GM18858 (cell line): ENCODE measurements around the gene DIP2A.
"Not testable (repeated sequence)": the region's sequence is repeated elsewhere in the genome, so short reads cannot be mapped to it uniquely, and the experiment has no call there.

ENCODE experiments used
- ATAC-seq: cut with Tn5 transposase; IDR thresholded peaks from one replicate; pipeline ENCODE4 v1.9.1; 2021; ENCODE audit not compliant: unreplicated experiment

DIP2A gene

GRCh38 chr21:46425571-46425970, 33.1 kb upstream of the DIP2A start:
- ATAC-seq = no peak

GRCh38 chr21:46426313-46427046, 32.2 kb upstream of the DIP2A start:
- no peak for ATAC-seq

GRCh38 chr21:46427516-46427915, 31.2 kb upstream of the DIP2A start:
- no peak for ATAC-seq

- no peak for ATAC-seq
These were observed 30.4 kb upstream of the DIP2A start for GRCh38 chr21:46428286-46428685.

- no peak for ATAC-seq
These were observed 29.5 kb upstream of the DIP2A start for GRCh38 chr21:46428987-46429710.

GRCh38 chr21:46429754-46430681, 28.7 kb upstream of the DIP2A start:
- ATAC-seq = no peak

GRCh38 chr21:46431448-46431847, 27.2 kb upstream of the DIP2A start:
- no peak for ATAC-seq

GRCh38 chr21:46431884-46432488, 26.7 kb upstream of the DIP2A start:
- no peak for ATAC-seq

- not testable (repeated sequence) for ATAC-seq
These were observed 25.6 kb upstream of the DIP2A start for GRCh38 chr21:46433116-46433515.

- ATAC-seq = no peak
These were observed 24.3 kb upstream of the DIP2A start for GRCh38 chr21:46434322-46434958.

- no peak for ATAC-seq
These were observed 22.9 kb upstream of the DIP2A start for GRCh38 chr21:46435786-46436227.

GRCh38 chr21:46436621-46437020, 22.1 kb upstream of the DIP2A start:
- no peak for ATAC-seq

GRCh38 chr21:46437096-46437498, 21.6 kb upstream of the DIP2A start:
- ATAC-seq = no peak

- no peak for ATAC-seq
These were observed 21.2 kb upstream of the DIP2A start for GRCh38 chr21:46437511-46437910.

GRCh38 chr21:46438241-46438640, 20.4 kb upstream of the DIP2A start:
- ATAC-seq = no peak

GRCh38 chr21:46439906-46440305, 18.8 kb upstream of the DIP2A start:
- ATAC-seq = no peak

- no peak for ATAC-seq
These were observed 17.4 kb upstream of the DIP2A start for GRCh38 chr21:46441331-46441730.

- ATAC-seq = no peak
These were observed 16.7 kb upstream of the DIP2A start for GRCh38 chr21:46441961-46442498.

GRCh38 chr21:46442938-46443337, 15.8 kb upstream of the DIP2A start:
- no peak for ATAC-seq

GRCh38 chr21:46443910-46444309, 14.8 kb upstream of the DIP2A start:
- no peak for ATAC-seq
